Skin of body (tissue), 2 donors: ENCODE data around the gene DUSP2. TPM values are rescaled to one million over a fixed set of nuclear protein-coding genes. Genes with fewer than 3 reads are reported as not detected.

ENCODE experiments used
- DNase-seq: peaks from one replicate; lab custom pipeline; 2025; lab: John Stamatoyannopoulos, UW
- total RNA-seq: library from RNA; depleted of rRNA; stranded (reverse); fragments of >200 nt; gene quantifications from one replicate; pipeline ENCODE4 v1.2.3, GENCODE V29; 2014

Gene DUSP2, protein sequence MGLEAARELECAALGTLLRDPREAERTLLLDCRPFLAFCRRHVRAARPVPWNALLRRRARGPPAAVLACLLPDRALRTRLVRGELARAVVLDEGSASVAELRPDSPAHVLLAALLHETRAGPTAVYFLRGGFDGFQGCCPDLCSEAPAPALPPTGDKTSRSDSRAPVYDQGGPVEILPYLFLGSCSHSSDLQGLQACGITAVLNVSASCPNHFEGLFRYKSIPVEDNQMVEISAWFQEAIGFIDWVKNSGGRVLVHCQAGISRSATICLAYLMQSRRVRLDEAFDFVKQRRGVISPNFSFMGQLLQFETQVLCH
- 59.4 TPM for total RNA-seq

DNA sequence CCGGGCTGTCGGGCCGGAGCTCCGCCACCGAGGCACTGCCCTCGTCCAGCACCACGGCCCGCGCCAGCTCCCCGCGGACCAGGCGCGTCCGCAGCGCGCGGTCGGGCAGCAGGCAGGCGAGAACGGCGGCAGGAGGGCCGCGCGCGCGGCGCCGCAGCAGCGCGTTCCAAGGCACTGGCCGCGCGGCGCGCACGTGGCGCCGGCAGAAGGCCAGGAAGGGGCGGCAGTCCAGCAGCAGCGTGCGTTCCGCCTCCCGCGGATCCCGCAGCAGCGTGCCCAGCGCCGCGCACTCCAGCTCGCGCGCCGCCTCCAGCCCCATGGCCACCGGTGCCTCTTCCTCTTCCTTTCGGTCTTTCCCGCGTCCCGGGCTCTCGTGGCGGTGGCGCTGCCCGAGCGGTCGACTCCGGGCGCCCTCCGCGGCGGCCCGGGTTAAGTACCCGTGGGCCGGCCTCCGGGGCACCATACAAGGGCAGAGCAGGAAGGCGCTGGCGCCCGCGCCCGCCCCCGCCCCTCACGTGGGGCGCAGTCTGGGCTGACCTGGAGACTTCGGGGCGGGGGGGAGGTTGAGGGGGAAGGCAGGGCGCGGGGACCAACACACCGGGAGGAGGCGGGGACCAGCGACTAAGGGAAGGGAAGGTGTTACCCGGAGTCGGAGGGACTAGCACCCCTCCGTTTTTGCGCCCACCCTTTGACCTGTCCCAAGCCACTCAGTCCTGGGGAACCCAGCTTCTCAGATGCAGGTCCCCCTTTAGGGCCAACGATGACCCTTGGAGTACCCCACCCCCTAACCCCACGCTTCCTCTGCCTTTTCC is at the start of gene DUSP2:
DUSP2 (minus strand) TSS at position 405 of the 812 bp plus-strand sequence; CDS start at position 319, 86 bp downstream.
- DNase-seq: no peak

DNA sequence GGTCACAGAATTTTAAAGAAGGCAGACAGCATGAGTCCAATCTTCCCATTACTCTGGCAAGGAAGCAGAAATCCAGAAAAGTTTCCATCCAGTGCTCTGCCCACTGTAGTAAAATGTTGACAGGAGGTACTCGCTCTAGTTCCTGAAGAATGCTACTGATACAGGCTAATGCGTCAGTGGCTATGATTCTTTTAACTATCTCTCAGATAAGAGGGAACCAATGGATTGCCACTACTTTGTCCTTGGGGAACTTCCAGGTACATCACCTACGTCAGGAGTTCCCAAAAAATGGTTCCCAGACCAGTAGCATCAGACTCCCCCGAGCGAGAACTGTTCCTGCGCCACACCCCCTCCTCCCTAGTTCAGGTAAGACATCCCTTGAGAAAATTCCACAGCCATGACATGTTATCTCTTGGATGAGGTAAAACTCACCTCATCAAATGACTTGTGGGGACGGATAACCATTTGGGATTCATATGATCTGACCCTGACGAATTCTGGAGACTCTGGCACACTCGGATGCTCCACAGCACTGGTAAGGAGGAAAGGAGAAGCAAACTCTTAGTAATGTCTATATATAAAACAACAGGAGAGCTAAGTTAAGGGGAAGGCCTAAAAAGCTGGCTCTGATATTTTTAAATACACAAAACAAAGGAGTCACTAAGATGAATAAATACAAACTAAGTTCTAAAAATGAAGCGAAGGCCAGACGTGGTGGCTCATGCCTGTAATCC is 46.9 kb upstream of the DUSP2 start:
- no peak for DNase-seq

DNA sequence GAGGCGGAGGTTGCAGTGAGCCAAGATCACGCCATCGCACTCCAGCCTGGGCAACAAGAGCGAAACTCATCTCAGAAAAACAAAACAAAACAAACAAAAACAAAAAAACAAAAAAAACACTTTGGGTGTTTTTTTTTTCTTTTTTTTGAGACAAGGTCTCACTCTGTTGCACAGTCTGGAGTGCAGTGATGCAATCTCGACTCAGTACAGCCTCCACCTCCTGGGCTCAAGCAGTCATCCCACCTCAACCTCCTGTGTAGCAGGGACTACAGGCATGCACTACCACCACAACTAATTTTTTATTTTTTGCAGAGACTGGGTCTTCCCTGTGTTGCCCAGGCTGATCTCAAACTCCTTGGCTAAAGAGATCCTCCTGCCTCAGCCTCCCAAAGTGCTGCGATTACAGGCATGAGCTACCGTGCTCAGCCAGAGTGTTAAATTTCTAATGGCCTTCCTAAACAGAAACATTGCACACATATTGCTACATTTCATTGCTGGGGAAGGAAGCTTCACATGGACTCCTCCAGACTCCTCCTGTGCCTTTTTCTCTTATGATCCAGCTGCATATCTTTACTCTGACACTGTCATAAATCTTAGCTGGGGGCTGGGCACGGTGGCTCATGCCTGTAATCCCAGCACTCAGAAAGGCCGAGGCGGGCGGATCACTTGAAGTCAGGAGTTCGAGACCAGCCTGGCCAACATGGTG is 43.7 kb upstream of the DUSP2 start:
- no peak for DNase-seq

DNA sequence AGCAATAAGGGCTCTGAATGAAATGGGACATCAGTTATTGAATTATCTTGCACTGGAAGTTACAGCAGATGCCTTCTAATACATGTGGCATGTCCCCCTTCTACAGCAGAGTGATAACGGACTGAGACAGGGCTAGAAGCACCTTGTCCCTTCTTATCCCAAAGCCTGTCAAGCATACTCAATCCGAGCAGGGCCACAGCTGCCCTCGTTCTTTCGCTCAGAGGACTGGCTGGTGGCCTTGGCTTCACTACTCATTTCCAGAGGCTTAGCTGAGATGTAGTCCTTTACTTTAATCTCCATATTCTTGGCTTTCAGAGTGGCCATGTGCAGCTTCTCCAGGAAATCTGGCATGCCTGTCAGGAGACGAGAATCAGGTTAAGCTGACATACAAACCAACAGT is 41.3 kb upstream of the DUSP2 start:
- DNase-seq: no peak

DNA sequence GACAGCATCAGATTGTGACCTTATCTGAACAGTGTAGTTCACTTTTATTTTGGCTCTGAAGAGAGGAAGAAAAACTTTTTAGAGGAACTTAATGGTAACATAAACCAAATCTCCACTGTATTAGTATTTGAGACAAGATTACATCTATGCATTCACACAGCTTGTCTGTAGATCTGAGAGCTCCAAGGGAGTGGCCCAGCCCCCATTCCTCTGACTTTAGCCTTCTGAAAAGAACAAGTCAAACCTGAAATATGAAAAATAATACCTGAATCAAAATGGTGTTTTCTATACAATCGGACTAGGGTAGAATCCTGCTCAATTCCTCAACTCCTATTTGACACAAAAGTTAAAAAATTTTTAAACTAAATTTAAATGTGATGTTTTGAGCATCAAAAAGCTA is 40.3 kb upstream of the DUSP2 start:
- DNase-seq: no peak

DNA sequence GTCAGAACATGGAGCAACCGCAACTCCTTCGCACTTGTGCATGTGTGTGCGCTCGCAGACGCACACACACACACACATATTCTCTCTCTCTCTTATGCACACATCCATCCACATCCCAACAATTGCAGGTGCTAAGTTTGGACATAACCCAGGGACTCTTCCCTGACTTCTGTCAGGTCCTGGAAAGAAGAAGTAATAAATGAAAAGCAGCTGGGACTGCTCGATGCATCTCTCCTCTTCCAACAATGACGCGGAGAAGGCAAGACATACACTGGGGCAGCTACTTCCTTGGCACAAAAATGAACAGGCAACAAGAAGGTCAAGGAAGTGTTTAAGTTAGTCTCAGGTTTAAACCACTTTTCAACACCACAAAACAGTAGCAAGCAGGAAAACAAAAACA is 39.7 kb upstream of the DUSP2 start:
- no peak for DNase-seq

DNA sequence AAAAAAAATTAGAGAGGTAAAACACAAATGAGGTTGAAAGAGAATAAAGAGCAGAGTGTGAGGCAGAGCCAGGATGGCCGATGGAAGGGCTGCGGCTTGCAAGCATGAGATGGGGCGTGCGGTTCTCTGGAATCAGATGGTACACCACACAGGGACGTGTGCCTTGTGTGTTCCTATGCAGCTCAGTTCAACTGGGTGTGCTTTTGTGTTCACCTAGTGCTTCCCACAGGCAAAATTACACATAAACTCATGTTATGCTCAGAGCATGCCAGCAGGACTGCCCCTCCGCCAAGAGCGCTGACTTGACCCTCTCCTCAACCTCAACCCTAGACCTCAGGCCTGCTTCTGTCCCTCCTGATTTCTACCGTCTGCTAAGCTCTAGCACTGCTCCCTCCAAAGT is 38.9 kb upstream of the DUSP2 start:
- no peak for DNase-seq

DNA sequence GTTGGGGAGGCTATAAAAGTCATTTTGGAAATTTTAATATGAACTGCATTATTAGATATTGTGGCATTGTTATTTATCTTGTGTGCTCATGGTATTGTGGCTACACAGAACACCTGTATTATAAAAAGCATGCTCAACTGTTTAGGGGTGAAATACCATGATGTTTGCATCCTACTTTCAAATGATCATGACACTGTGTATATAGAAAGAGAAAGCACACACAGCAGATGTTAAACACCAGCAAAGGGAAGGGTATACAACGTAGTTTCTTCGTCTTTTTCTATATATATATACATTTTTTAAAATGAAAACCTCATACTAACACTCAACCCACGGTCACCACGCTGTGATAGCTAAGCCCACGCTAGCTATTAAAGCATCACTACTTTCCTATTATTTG is 36.3 kb upstream of the DUSP2 start:
- no peak for DNase-seq

DNA sequence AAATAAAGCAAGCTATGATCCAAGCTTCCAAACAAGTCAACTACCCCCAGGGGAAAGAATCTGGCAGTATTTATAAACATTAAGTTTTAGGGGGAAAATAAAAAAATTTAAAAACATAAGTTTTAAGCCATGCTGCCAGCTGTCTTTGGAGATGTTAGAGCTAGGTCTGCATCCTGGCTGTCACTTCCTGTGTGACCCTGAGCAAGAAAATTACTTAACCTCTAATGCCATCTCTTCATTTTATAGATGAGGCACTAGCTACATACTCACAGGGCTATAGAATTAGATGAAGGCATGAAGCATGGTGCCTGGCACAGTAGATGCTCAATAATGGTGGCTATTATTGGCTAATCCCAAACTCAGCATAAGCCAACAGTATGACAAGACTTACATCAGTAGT is 35.3 kb upstream of the DUSP2 start:
- DNase-seq: no peak

DNA sequence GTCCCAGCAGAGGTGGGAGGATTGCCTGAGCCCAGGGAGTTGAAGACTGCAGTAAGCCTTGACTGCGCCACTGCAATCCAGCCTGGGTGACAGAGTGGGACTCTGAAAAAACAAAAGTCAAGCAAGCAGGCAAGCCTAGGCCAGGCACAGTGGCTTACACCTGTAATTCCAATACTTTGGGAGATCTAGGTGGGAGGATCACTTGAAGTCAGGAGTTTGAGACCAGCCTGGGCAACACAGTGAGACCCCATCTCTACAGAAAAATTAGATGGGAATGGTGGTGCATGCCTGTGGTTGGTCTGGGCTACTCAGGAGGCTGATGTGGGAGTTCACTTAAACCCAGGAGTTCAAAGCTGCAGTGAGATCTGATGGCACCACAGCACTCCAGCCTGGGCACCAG is 34.8 kb upstream of the DUSP2 start:
- no peak for DNase-seq

DNA sequence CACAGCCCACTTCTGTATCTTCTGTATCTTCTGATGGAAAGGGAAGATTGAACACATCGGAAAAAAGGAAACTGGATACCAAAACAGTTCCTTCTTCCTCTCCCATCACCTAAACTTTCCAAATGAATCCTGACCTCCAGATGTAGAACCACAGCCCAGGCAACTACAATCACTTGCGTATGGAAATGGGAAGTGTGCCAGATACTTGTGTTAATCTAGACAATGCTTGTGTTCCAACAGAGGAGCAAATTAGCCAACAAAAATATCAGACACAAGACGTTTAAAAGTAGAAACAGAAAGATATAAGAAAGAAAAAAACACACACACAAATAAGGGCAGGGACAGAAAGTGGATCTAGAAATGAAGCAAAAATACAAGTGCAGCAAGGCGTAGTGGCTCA is 31.4 kb upstream of the DUSP2 start:
- DNase-seq: no peak

DNA sequence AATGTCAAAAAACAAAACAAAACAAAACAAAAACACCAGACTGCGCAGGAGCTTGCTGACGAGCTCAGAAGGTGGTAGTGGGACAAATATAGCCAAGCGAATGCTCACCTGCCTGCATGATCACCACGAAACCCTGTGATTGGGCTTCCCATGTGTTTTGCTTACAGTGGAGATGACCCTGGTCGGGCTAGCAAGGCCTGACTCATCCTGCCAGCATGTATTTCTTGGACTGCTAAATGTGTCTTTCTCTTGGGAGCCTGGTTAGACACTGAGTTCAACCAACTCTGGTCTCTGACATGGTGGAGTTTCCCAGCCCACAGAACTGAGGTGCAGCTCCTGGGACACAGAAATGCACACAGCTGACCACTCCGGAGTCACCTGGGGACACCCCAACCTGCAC is 30.7 kb upstream of the DUSP2 start:
- no peak for DNase-seq

DNA sequence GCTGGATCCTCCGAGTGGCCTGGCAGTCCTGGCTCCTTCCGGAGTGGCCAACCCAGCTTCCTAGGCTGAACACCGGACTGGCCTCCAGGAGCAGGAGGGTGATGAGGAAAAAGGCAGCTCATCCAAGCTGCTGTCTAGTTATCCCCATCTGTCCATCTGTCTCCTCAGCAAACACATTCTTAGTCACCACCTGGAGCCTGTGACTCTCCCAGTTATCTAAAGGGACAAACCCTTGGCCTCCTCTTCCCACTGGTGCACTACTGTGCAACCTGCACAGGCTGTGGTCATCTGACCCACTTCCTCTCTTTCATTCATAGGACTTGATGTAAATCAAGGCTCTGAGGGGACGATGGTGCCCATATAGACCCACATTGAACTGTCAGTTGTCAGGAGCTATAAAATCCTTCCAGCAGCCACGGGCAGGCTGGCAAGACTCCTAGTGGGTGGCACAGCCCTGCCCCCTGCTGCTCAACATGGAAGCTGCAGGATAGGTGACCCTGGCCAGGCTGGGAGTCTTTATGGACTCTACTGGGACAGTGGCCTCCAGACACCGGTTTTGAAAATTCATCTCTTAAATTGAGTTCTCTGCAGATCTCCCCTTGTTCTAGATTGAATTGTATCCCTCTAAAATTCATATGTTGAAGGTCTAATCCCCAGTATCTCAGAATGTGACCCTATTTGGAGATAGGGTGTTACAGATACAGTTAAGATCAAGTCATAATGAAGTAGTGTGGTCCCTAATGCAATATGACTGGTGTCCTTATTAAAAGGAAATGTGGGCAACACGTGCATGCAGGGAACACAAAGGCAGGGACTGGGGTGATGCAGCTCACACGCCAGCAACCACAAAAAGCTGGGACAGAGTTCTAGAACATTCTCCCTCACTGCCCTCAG is 29.3 kb upstream of the DUSP2 start:
- no peak for DNase-seq

DNA sequence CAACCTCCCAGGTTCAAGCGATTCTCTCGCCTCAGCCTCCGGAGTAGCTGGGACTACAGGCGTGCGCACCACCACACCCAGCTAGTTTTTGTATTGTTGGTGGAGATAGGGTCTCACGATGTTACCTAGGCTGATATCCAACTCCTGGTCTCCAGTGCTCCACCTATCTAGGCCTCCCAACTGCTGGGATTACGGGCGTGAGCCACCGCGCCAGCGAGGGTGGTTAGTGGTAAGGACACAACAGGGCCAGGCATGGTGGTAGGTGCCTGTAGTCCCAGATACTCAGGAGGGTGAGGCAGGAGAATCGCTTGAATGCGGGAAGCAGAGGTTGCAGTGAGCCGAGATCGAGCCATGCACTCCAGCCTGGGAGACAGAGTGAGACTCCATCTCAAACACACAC is 26.6 kb upstream of the DUSP2 start:
- no peak for DNase-seq

DNA sequence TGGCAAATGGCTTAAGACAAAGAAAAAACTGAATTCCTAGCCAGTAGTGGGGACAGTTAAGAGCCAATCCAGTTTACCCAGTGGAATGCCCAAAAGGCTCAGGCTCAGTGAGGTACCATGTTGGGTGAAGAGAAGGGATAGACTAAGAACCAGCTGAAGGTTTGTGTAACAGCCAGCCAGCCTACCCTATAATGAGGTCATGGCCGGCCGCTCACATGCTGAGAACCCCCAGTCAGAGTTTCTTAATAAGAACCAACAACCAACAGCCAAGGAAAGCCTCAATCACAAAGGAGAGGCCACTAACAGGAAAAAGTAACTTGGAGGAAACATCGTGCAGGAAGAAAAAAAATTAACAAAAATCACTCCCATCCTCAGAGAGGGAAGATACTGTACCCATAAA is 25.4 kb upstream of the DUSP2 start:
- no peak for DNase-seq

DNA sequence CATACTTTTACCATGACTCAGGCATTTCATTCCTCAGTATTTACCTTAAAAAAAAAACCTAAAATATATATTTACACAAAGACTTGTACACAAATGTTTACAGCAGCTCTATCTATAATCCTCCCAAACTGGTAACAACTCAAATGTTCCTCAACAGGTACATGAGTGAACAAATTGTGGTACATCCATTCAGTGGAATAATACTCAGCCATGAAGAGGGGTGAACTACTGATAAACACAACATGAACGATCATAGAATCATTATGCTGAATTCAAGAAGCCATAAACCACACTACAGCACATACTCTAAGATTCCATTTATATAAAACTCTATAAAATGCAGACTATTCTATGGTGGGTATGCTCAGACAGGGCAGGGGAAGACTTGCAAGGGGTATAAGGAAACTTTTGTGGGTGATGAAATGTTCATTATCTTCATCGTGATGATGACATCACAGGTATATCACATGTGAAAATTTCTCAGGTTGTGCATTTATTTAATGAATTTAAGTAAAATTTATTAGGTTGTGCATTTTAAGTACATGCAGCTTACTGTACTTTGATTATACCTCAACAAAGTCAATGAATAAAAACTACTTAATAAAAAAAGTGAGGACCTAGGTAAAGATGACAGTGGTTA is 24.7 kb upstream of the DUSP2 start:
- no peak for DNase-seq

DNA sequence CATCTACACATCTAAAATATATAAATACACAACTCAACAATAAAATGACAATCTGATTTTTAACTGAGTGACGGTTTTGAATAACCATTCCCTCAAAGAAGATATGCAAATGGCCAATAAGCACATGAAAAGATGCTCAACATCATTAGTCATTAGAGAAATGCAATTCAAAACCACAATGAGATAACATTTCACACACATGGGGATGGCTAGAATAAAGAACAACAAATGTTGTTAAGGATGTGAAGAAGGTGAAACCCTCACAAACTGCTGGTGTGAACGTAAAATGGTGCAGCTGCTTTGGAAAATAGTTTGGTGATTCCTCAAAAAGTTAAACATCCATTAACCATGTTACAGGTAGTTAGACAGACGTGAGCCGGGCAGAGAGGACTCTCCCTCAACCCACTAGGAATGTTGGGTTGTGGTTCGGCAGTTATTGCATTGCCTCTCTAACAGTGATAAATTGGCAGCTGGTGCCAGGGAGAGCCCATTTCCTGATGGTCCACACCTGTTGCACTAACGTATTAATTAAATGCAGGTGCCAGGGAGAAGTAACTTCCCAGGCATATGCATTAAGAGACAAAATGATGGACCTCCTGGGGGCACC is 22.3 kb upstream of the DUSP2 start:
- no peak for DNase-seq

DNA sequence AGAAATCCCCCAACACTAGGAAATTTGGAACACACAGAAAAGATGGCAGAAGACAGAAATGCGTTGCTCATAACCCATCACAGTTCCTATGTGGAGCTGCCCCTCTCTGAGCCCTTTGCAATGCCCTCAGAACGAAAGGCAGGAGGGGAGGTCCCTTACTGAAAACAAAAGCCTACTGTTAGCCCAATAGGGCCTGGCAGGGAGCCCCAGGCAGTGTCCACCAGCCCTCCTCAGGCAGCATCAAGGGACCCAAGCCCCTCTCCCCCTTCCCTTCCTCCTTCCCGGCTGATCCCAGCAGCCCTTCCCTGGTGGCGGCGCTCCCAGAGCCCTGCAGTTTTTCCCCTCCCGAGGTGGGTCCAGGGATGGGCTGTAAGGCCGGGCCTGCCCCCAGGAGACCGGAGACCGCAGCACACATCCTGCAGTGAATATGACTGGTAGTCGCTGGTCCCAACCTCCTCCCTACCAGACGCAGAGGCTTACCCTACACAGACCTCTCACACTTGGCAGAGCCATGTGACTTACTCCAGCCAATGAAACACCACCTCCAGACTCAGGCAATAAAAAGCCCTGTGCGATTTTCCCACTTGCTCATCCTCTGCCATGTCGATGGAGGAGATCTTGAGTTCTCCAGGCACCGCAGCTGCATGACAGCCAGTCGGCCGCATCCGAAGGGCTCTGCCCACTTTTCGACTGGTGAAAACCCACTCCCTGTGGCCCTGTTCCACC is 19.4 kb upstream of the DUSP2 start:
- no peak for DNase-seq
